Right atrium auricular region (tissue), 2 donors: ENCODE data around the gene CACNA1C. TPM values are rescaled to one million over a fixed set of nuclear protein-coding genes. Genes with fewer than 3 reads are reported as not detected.

ENCODE experiments used
- DNase-seq: peaks from one replicate; pipeline ENCODE4 v3.0.0-alpha.2; 2019; ENCODE audit warnings: low spot score
- H3K27ac ChIP-seq, 2 donors: fragments of 200-600 bp; sonication (generic); 1 replicate in 1 of 2; 2 replicates in 1 of 2; pipeline ENCODE4 v1.5.1; 2016 to 2019
- H3K27me3 ChIP-seq, 2 donors: fragments of 200-600 bp; sonication (generic); one replicate each; pipeline versions ENCODE4 v1.5.1 to v1.6.0; 2017 to 2019
- H3K36me3 ChIP-seq: fragments of 200-600 bp; sonication (generic); one replicate; pipeline ENCODE4 v1.5.1; 2016
- H3K4me1 ChIP-seq, 2 donors: fragments of 200-600 bp; sonication (generic); one replicate each; pipeline versions ENCODE4 v1.5.1 to v1.6.0; 2017 to 2019
- H3K4me3 ChIP-seq, 2 donors: fragments of 200-600 bp; sonication (generic); 1 replicate in 1 of 2; 2 replicates in 1 of 2; pipeline ENCODE4 v1.5.1; 2017 to 2019; ENCODE audit warnings: mild to moderate bottlenecking in 1 of 2, moderate library complexity in 1 of 2
- H3K9me3 ChIP-seq, 2 donors: fragments of 200-600 bp; sonication (generic); one replicate each; pipeline ENCODE4 v1.5.1; 2019
- CTCF ChIP-seq, 2 donors: fragments of 200-600 bp; sonication (generic); IDR thresholded peaks; one replicate each; pipeline ENCODE4 v1.5.1; 2019; ENCODE audit warnings: antibody characterized with exemption in 2 of 2
- total RNA-seq, 2 donors: library from RNA; depleted of rRNA; stranded (reverse); fragments of >200 nt; gene quantifications; one replicate each; pipeline ENCODE4 v1.1.0, GENCODE V29; 2016

The CACNA1C gene
- total RNA-seq, 2 donors from 2014 or later = 83.1 to 93.6 TPM

GRCh38 chr12:2541631-2542204 is 488.9 kb downstream of the CACNA1C start:
- Histone ChIP-seq H3K9me3 (no peaks in the 10 kb centered on the region), H3K27me3 (no peaks in the 10 kb centered on the region), H3K36me3 (peaks cover 17% of the 10 kb centered on the region), H3K4me1 (peaks cover 0 to 16% of the 10 kb centered on the region in 2 donors), H3K4me3 (no peak overlapping the region), H3K27ac (no peak overlapping the region)
- no peak for TF ChIP-seq CTCF (IDR thresholded peaks at IDR 0.05)
- no peak for DNase-seq

- Histone ChIP-seq H3K36me3 (peaks cover 21% of the 10 kb centered on the region), H3K27ac (no peak overlapping the region), H3K27me3 (no peaks in the 10 kb centered on the region), H3K9me3 (no peaks in the 10 kb centered on the region), H3K4me1 (peaks cover 0 to 14% of the 10 kb centered on the region in 2 donors), H3K4me3 (no peak overlapping the region)
- no peak for TF ChIP-seq CTCF (IDR thresholded peaks at IDR 0.05)
- no peak for DNase-seq
These were observed 491.0 kb downstream of the CACNA1C start for GRCh38 chr12:2543801-2544200.

- DNase-seq = no peak
- Histone ChIP-seq H3K9me3 (no peaks in the 10 kb centered on the region), H3K4me3 (no peak overlapping the region), H3K4me1 (peaks cover 0 to 14% of the 10 kb centered on the region in 2 donors), H3K27me3 (no peaks in the 10 kb centered on the region), H3K27ac (no peak overlapping the region), H3K36me3 (peaks cover 25% of the 10 kb centered on the region)
- no peak for TF ChIP-seq CTCF (IDR thresholded peaks at IDR 0.05)
These were observed 491.4 kb downstream of the CACNA1C start for GRCh38 chr12:2544230-2544629.

- Histone ChIP-seq H3K27me3 (no peaks in the 10 kb centered on the region), H3K36me3 (peaks cover 41% of the 10 kb centered on the region), H3K4me3 (no peak overlapping the region), H3K27ac (peak overlapping the region in 1 of 2 donors; percentile 37), H3K9me3 (no peaks in the 10 kb centered on the region), H3K4me1 (peaks cover 0 to 29% of the 10 kb centered on the region in 2 donors)
- DNase-seq = no peak
- no peak for TF ChIP-seq CTCF (IDR thresholded peaks at IDR 0.05)
These were observed 494.7 kb downstream of the CACNA1C start for GRCh38 chr12:2547273-2548044.

- no peak for DNase-seq
- Histone ChIP-seq H3K27ac (peak overlapping the region in 1 of 2 donors; percentile 37), H3K4me1 (peaks cover 0 to 36% of the 10 kb centered on the region in 2 donors), H3K27me3 (no peaks in the 10 kb centered on the region), H3K36me3 (peaks cover 41% of the 10 kb centered on the region), H3K4me3 (no peak overlapping the region), H3K9me3 (no peaks in the 10 kb centered on the region)
- TF ChIP-seq CTCF (IDR thresholded peaks at IDR 0.05) = no peak
These were observed 495.3 kb downstream of the CACNA1C start for GRCh38 chr12:2548081-2548480.
